GM21528 (cell line): Measurements from ENCODE around the gene ELL2.

Experiments used
- ATAC-seq: cut with Tn5 transposase; IDR thresholded peaks from one replicate; pipeline ENCODE4 v1.9.1; 2021; ENCODE audit warnings: mild to moderate bottlenecking, moderate library complexity; ENCODE audit not compliant: unreplicated experiment, low FRiP score

Gene ELL2

DNA sequence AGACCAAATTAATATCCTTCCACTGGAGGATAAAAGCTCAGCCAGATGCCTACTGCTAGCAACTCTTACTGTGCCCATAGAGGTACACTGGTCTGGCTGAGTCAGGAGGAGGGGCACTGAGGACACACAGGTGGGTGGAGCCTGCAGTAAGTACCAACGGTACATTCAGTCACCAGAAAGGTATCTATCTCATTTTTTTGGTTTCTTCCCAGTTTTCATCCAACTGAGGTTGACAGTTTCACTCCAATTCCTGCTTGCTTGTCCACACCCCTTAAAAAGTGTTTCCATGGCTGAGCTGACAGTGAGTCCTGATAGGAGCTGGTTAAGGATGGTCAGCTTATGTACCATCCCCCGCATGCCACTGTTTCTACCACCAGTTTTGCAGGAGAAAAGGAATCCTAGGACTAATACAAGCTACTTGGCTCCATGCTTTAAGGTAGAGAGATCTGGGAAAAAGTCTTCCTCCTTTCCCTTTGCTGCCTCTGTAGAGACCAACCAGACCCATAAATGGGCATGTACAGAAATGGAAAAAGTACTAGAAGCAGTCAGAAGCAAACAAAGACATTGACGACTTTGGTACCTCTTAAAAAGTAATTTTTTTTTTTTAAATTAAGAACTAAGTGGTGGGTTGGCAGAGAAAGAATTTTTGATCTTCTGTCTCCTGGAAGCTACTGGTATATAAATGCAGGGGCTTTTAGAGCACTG is 3.2 kb downstream of the ELL2 start:
- no peak for ATAC-seq

DNA sequence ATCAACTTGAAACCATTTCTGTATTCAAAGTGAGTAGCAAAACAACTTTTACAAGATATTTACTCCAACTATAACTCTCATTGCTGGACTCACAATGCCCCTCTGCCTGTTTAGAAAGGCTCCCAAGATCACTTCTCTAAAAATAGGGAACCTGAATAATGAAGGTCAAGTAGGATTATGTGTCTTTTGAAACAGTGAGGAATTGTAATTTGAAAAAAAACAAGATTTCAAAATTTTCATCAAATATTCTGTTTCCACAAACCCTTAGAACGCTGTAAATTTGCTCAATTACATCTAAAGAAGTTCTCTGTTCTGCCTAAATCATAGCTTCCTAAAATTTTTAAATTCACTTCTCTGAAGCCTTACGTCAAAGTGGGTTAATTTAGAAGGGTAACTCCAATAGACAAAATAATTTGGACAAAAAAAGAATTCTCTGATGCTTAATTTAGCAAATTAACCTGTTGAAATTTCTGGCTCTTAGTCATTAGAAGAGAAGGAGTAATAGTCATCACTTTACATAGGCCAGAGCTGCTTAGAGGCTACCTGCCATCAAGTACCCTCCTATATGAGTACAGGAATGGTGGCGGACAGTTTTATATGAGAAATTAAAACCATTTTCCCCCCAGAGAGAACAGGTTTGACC is 4.0 kb downstream of the ELL2 start:
- no peak for ATAC-seq

DNA sequence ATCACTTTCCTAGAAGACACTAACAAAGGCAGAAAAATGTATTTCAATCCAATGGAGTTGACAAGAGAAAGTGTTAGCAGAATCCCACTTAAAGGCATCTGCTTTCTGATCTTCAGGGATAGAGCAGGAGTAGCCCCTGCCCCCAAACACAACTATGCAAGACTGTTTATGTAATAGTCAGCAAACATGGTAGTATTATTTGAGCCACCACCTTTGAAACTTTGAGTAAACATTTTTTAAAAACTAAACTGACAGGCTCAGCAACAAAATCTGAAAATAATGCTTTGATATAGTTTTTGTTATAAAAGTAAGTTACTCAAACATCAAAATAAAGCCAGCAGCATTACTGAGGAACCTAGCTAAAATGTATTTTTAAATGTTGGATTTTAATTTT is 4.8 kb downstream of the ELL2 start:
- no peak for ATAC-seq

DNA sequence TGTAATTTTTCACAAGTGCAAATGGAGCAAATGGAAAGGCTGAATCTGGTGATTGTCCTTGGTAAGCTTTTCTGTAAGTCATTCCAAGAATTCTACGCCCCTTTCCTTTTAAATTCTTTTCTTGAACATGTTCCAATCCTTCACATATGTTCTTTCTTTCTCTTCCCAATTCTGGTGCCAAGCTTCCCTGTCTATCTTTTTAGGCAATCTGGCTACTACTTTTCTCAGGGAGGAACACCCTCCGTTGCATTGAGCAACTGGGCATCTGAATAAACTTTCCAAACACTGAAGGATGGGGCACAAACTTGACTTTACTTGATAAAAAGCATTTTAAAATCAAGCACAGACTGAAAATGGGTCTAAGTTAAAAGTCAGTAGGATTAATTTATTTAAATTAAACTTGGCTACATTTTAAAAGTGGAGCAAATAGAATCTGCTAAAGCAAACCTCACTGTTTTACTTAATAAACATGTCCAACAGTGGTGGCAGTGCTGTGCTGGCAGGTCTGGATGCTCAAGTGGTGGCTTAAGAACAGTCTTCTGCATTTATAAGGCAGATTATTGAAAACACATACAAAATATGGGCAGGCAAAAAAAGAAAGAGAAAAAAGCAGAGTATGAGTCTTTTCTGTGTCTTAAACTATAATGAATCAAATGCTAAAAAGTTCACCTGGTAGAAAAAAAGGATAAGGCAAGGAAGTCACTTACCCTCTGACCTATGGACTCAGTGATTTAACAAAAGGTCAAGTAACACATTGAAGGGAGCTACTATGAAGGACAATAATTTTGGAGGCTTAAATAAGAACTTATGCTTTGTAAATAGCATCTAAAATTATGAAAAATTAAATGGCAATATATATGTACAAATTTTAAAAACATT is 5.4 kb downstream of the ELL2 start:
- no peak for ATAC-seq

DNA sequence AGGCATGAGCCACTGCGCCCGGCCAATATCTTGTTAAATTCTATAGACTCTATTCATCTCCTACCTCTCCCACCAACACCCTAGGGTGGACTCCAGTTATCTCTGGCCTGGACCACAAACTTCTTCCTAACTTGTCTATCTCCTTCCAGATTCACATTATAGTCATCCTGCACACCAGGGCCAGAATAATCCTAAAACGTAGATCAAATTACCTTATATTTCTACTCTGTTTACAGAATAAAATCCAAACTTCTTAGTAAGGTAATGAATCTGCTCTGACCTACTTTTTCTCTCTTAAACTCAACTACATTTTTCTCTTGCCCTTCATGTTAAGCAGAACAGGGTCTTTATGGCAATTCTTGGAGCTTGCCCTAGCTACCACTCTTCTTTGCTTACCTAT is 6.9 kb downstream of the ELL2 start:
- no peak for ATAC-seq

DNA sequence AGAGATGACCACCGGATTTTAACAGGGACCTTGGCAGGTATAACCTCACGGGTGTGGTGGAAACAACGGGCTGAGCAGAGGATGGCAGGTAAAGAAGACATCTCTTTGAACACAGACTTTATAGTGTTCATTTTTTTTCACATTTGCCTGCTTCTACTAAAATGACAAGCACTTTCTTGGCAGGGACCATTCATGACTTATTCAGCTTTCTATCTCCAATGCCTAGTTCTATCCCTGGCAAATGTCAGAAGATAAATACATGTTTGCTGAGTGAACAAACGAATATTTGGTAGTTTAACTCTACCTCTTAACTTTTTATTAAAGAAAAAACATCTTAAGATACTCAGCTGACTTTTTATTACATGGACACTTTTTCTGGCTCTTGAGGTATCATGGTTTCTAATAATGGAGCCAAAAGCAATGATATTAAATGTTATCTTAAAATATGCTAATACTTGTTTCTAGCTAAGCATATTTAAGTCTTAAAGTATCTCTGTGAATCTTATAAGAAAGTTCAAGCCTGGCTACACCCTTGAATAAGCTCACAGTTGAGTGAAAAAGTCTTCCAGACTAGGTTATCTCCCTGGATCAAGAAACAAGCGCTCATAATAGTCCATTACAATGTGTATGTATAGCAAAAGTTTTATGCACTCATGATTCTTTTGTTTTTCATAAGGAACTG is 8.5 kb downstream of the ELL2 start:
- ATAC-seq: no peak

DNA sequence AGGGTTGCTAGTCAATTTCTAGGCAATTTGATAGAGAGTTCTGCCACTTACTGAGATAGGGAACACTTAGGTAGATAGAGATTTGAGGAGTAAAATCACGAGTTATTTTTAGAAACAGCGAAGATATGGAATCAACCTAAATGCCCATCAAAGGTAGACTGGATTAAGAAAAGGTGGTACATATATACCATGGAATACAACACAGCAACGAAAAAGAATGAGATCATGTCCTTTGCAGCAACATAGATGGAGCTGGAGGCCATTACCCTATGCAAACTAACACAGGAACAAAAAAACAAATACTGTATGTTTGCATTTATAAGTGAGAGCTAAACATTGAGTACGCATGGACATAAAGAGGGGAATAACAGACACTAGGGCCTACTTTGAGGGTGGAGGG is 9.7 kb downstream of the ELL2 start:
- no peak for ATAC-seq

DNA sequence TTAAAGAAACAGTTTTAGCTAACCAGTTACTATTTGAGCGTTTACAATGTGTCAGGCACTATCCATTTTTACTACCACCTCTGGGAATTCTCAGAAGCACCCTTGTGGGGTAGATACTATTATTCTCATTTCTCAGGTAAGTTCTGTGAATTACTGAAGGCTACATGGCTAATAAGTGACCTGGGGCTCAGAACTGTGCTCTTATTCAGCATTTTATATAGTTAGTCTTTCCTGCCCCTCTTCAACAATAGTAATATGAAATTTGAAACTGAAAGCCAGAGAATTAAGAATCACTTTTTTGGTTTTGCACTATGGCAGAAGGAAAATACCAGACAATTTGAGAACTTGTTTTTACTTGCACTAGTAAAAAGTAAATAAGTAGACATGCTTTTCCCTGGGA is 11.8 kb downstream of the ELL2 start:
- ATAC-seq: peak; percentile 85

DNA sequence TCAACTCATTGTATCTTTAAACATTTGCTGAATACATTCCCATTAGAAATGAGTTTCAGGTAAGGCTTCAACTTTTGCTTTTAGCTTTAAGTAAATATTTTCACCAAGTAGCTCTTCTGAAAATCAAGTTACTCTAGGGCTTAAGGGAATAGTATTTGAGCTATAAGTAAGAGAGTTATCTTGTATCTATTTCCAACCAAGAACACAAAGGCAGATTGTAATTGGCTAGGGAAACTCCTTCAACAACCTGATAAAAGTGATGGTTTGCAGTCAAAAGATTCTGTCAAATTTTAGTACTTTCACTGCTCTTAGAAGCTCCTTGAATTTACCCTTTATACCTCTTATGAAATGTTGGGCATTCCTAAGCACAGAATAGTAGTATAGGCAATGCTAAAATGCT is 13.0 kb downstream of the ELL2 start:
- no peak for ATAC-seq

DNA sequence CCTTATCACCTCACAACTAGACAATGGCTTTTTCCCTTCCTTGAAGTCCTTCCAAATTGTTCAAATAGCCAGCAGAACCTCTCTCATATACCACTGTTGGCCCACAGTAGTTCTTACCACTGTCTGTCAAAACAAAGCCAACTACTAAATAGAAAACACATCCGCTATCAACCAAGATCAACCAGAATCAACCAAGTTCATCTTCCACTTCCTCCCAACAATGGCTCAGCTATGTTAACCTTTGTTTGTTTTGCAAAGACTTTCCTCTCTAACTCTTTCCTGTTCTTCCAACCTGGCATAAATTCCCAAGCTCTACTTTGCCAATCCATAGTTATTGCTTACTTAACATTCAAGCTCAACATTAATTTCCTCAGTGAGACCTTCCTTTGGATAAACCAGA is 15.2 kb downstream of the ELL2 start:
- ATAC-seq: no peak

DNA sequence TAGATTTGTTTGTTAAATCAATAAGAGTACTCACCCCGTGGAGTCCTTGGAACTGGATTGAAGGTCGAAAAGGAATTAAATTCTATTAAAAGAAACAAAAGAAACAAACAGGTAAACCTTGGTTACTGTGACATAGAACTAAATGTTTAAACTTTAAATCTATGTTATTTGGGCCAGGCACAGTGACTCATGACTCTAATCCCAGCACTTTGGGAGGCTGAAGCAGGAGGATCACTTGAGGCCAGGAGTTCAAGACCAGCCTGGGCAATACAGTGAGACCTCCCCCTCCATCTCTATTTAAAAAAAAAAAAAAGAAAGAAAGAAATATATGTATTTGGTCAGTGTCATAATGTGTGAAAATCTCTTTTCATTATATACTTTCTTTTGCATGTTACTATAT is 18.7 kb downstream of the ELL2 start:
- ATAC-seq: no peak

DNA sequence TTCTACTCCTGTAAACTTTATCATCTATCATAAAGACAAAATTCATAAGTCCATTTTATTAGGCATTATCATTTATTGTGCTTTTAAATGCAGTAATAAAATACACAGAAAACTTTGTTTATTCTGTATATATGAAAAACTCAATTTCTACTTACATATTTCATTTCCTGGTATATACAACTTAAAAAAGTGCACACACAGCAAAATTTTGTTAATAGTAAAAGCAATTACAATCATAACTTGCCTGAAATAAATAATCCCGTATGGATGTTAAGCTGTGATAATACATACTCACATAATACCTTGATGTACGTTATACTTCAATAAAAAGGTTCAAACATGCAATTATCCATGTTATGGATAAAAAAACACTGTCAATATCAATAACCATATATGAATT is 19.2 kb downstream of the ELL2 start:
- ATAC-seq: no peak

DNA sequence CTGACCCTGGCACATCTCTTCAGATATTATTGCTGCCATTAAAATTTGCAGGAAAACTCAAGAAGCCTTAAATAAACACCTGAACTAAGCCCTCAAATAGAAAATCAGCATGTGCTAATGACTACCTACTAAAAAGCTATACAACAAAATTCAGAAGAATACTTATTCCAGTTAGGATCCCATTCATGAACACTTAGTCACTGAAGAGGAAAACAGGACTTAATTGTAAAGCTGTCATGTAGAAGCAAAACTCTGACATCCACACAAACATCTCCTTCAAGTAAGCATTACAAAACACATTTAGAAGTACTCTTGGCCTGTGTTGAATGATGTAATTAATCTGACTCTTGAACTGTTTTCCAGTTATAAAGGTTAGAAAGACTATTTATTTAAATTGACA is 19.9 kb downstream of the ELL2 start:
- ATAC-seq: no peak

DNA sequence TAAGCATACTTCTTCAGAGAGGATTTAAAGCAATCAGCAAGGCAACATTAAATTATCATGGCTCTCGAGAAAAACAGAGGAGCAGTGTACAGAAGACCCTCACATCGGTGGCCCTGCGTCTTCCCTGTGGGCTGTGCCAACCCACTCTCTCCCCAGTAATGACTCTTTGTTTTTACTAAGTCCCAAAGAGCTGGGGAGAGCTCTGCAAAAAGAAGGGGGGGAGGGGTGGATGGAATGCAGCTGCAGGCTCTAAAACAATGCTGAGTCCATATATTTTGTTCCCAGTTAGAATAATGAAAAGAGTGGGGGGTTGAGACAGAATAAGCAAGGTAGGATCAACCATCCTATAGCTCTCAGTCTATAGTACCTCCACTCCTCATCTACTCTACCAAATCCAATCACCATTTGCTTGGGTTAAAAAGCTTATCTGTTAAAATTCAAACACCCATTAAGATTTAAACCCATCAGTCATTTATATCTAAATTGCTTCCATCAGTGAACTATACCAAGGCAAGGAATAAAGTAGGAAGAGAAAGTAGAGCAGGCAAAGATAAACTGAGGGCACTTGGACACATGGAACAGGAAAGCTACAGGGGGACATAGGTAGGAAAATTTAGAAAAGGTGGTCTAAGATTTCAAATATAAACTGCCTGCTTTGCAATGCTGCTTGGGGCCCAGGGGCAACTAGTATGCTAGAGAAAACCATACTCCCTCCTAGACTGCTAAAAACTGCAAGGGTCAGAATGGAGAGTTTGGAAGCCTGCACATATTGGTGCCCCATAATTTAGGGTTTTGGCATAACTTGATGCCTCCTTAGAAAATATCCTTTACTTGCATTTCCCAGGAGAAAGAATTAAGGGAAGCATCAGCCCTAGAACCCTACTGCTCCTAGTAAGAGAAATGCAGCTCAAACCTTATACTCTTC is 20.6 kb downstream of the ELL2 start:
- ATAC-seq: no peak

DNA sequence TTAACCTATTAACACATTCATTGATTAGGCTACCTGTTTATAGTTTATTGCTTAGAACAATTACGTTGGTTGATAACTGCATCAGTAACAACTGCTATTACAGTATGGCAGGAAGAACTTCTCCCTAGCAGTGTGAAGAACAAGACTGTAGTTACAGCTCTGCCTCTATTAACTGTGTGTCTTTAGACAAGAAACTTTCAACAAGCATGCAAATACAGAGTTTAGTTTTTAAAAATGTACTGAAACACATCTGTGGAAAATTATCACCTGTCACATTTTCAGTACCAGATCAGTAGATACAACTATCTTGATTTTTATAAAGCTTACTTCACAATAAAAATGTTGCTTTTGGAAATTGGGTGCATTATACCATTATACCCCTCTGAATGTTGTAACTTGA is 22.2 kb downstream of the ELL2 start:
- peak; percentile 59 for ATAC-seq

DNA sequence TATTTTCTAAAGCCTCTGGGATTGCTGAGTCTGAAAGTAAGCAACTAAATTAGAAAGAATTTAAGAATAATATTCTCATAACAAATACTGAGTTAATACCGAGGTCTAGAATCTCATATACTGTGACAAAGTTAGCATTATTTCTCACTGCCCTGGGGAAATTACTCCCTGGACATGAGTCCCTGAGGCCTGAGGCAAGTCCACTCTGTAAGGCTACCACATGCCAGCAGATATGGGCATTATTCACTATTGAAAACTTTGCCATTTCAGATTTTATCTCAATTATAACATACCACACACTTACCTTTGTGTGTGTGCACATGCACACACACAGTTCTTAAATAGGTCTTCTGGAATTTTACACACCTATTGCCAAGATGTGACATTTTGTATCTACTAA is 22.9 kb downstream of the ELL2 start:
- ATAC-seq: no peak

DNA sequence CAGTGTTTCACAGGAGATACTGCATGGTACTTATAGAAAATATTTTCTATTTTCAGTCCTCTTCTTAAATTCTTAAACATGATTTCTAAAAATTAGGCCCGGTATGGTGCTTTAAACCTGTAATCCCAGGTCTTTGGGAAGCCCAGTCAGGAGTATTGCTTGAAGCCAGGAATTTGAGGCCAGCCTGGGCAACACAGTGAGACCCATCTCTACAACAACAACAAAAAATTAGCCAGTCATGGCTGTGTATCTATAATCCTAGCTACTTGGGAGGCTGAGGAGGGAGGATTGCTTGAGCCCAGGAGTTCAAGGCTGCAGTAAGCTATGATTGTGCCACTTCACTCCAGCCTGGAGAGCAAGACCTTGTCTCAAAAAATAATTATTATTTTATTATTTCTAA is 23.3 kb downstream of the ELL2 start:
- no peak for ATAC-seq

DNA sequence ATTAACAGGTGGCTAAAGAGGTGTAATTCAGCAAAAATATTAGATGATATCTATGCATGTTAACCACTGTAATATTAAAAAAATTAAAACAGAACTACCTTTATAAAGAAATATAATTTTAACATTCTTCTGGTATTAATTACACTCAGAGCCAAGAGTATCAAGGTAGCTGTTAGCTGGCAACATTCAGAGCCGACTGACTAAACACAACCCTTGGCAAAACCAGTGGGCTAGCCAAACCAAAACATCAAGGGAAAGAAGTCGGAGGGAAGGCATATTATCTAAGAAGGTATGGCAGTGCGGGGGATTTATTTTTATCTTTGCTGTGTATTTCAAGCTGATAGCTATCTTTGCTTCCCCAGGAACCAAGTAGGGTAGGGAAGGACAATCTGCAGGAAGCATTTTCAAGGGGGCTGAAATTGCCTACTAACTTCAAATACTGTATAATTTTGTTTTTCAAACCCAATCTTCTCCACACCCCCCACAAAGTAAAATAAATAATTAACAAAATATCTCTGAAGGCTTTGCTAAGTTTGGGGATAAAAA is 24.0 kb downstream of the ELL2 start:
- no peak for ATAC-seq

DNA sequence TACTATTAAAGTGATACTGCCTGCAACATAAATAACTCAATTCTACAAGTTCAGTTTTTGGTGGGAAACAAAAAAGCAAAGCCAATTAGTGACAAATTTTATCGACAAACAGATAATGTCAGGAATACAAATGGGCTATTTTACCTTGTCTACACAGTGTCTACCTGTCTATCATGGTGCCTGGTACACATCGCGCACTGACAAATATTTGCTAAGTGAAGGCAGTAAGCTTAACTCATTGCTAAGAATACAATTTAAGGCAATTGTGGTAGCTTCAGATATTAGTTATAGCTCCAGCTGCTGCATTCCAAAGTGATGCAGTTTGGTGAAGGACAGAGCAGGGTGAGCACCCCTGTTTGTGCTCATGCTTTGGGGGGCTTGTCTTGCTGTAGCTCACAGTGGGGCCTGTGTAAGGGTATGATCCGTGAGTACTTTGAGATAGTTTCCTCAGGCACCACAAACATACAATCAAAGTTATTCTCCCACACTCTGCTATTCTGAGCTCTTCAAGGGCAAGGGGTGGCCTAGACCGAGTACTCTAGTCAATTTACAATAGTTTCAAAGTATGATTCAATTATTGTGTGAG is 24.7 kb downstream of the ELL2 start:
- ATAC-seq: no peak
